ENCODE data around the gene SGTA. TPM values are rescaled to one million over a fixed set of nuclear protein-coding genes. Genes with fewer than 3 reads are reported as not detected.

Gene SGTA
- total and polyA plus RNA-seq, 2 of the 4 experiments (the other 2 are of a cell fraction), result 17.4 to 72.9 TPM

DNA sequence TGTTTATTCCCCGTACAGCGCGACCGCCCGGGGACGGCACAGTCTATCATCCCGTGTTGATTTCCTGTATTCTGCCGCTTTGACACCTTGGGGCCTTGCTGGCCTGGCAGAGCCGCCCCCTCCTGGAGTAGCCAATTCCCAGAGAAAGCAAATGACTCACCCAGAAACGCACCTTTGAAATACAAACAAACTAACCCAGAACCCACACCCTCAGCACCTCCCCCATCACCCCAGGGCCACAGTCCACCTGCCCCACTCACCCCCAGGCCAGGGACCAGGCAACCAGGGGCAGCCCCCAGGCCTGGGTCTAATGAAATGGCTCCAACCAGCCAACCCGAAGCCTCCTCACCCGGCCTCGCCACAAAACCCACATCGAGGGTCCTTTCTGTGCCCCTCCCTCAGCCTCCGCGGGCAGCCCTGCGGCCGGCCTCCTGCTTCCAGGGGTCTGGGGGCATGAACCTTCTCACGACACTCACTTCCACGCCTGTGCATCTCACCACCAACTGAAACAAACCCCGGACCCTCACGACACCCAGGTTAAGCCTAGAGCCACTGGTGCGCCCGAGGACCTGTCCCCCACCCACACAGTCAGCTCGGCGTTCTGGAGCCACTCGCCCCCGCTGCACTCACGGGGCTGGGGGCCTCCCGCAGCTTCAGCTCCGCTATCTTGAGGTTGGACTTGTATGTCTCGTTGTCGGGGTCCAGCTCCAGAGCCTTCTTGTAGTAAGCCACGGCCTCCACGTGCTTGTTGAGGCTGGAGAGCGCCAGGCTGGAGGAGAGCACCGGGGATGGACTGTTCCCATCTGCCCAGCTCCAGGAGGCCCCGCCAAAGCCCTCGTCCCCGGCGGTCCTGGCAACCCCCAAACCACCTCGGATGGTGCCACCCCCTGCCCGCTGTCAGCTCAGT is 20.9 kb downstream of the SGTA start:
- no peak overlapping the region for H3K14ac ChIP-seq (replicated peaks; ENCODE audit: low read depth, low read length)
- H3K27me3 ChIP-seq (ENCODE audit: control insufficient read depth, insufficient read depth, low read length), result no peaks in the 10 kb centered on the region
- H3K9me1 ChIP-seq (ENCODE audit: insufficient read depth, low read length), result no peaks in the 10 kb centered on the region; the same call in 1 of the 2 replicates
- H4K20me1 ChIP-seq (ENCODE audit: insufficient read depth, low read length), result peaks cover 3% of the 10 kb centered on the region
- H3K27ac ChIP-seq (ENCODE audit: insufficient read depth, low read length), result no peak overlapping the region
- no peak overlapping the region for H3K4me2 ChIP-seq (ENCODE audit: low read depth, low read length)
- no peak overlapping the region for H2AK9ac ChIP-seq (replicated peaks; ENCODE audit: low read depth, low read length, poor library complexity)
- H3K9ac ChIP-seq (ENCODE audit: low read depth, low read length), result no peak overlapping the region
- in situ Hi-C loops (cut with MboI; ENCODE audit: low sequenced_read_pairs) (no loop called here), intact Hi-C loops (cut with micrococcal nuclease) (no loop called here), dilution Hi-C loops (cut with HindIII; ENCODE audit: low sequenced_read_pairs, unreplicated experiment) (no loop called here)
- H2BK5ac ChIP-seq (ENCODE audit: low read depth, low read length, poor library complexity, severe bottlenecking), result no peak overlapping the region
- H3K4me1 ChIP-seq (ENCODE audit: control insufficient read depth, insufficient read depth, low read length), result no peaks in the 10 kb centered on the region
- H4K5ac ChIP-seq (ENCODE audit: low read depth, low read length), result no peak overlapping the region
- H3K36me3 ChIP-seq (ENCODE audit: control insufficient read depth, insufficient read depth, low read length), result peaks cover 74% of the 10 kb centered on the region
- WGBS, 2 experiments (ENCODE audit: extremely low coverage in 2 of 2, insufficient read length in 1 of 2), result 90% methylated on average over 18 of the region's 43 CpGs; no CpG with 5 or more reads in 1 of the 2 experiments
- H3K4me3 ChIP-seq (ENCODE audit: insufficient read depth, low read depth, low read length), result no peak overlapping the region
- no peak overlapping the region for H2BK120ac ChIP-seq (ENCODE audit: low read depth, low read length)
- no TSS peak for BruUV-seq (replicated peaks)
- no peak overlapping the region for H4K91ac ChIP-seq (ENCODE audit: insufficient read depth, low read depth, low read length)
- H3K4ac ChIP-seq (ENCODE audit: low read depth, low read length), result no peak overlapping the region
- H3K79me1 ChIP-seq (ENCODE audit: low read depth in 1 of 2, low read length in 2 of 2), result peaks cover 0 to 16% of the 10 kb centered on the region in 2 experiments; a peak in 3 of 4 replicates
- ChIA-PET CTCF (no interaction called here), POLR2A (ENCODE audit: unreplicated experiment) (no interaction called here)
- H4K8ac ChIP-seq (ENCODE audit: low read depth in 2 of 2, low read length in 2 of 2), result no peak overlapping the region
- ATAC-seq (ENCODE audit: low read depth) (no peak), DNase-seq (no peak)
- H3K23ac ChIP-seq (ENCODE audit: low read depth, low read length), result no peak overlapping the region
- no peak overlapping the region for H2BK20ac ChIP-seq (ENCODE audit: low read depth, low read length)
- H3K56ac ChIP-seq (ENCODE audit: extremely low read depth, insufficient read depth, low read length), result no peak overlapping the region
- TF ChIP-seq MXI1 (IDR thresholded peaks at IDR 0.05; ENCODE audit: borderline replicate concordance, low read depth, low read length) (no peak), POLR2A (IDR thresholded peaks at IDR 0.05; ENCODE audit: low read depth, low read length) (no peak)
- TF ChIP-seq, protein P1, sequence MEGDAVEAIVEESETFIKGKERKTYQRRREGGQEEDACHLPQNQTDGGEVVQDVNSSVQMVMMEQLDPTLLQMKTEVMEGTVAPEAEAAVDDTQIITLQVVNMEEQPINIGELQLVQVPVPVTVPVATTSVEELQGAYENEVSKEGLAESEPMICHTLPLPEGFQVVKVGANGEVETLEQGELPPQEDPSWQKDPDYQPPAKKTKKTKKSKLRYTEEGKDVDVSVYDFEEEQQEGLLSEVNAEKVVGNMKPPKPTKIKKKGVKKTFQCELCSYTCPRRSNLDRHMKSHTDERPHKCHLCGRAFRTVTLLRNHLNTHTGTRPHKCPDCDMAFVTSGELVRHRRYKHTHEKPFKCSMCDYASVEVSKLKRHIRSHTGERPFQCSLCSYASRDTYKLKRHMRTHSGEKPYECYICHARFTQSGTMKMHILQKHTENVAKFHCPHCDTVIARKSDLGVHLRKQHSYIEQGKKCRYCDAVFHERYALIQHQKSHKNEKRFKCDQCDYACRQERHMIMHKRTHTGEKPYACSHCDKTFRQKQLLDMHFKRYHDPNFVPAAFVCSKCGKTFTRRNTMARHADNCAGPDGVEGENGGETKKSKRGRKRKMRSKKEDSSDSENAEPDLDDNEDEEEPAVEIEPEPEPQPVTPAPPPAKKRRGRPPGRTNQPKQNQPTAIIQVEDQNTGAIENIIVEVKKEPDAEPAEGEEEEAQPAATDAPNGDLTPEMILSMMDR (conservative IDR thresholded peaks at IDR 0.05; ENCODE audit: low read depth, low read length), result no peak
- no peak overlapping the region for H2AK5ac ChIP-seq (ENCODE audit: low read depth, low read length)
- H3K9me3 ChIP-seq (ENCODE audit: control insufficient read depth, insufficient read depth, low read length), result no peaks in the 10 kb centered on the region
- H3K18ac ChIP-seq (ENCODE audit: low read depth, low read length), result no peak overlapping the region
- H2BK15ac ChIP-seq (ENCODE audit: low read depth, low read length), result no peak overlapping the region
- no peak overlapping the region for H2AFZ ChIP-seq (replicated peaks; ENCODE audit: low read length, poor library complexity)

All from IMR-90 (cell line).